ENCODE results near the gene FMR1NB.

FMR1NB gene, protein sequence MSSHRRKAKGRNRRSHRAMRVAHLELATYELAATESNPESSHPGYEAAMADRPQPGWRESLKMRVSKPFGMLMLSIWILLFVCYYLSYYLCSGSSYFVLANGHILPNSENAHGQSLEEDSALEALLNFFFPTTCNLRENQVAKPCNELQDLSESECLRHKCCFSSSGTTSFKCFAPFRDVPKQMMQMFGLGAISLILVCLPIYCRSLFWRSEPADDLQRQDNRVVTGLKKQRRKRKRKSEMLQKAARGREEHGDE

DNA sequence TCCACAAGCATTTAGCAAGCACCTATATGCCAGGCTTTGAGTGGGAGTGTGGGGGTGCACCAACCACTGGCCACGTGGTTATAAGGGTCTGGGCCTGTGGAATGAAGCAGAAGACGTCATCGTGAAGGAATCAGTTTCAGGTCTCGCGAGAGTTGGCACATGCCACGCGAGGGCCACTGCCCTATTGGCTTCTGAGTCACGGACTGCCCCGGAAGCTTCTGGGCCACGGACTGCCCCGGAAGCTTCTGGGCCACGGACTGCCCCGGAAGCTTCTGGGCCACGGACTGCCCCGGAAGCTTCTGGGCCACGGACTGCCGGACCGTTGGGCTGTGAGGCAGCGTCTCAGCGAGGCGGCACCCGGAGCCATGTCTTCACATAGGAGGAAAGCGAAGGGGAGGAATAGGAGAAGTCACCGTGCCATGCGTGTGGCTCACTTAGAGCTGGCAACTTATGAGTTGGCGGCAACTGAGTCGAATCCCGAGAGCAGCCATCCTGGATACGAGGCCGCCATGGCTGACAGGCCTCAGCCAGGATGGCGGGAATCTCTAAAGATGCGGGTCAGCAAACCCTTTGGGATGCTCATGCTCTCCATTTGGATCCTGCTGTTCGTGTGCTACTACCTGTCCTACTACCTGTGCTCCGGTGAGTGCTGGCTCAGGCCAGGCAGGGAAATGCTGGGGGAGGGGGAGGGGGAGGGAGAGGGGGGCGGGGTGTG lies at the start of gene FMR1NB:
FMR1NB (plus strand) TSS at position 300 of the 715 bp plus-strand sequence; CDS start at position 366, 66 bp downstream.
- FAIRE-seq: no peak

DNA sequence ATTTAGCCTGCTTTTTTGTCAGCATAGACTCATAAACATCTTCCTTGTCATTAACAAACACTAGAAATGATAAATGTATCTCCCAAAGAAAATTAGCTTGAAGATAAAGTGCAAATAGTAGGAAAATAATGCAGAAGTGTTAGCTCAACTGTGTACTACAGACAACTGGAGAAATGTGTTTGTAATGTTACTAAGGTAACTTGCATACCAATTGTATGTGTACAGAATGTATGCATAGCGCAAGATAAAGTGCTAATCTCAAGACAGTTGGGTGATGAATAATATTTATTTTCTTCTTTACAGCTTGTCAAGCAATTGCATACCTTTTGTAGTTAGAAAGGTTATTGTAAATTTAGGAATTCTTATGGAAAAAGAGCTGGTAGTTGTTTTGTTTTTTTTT lies 47.3 kb upstream of the FMR1NB start:
- FAIRE-seq: peak; percentile 17

DNA sequence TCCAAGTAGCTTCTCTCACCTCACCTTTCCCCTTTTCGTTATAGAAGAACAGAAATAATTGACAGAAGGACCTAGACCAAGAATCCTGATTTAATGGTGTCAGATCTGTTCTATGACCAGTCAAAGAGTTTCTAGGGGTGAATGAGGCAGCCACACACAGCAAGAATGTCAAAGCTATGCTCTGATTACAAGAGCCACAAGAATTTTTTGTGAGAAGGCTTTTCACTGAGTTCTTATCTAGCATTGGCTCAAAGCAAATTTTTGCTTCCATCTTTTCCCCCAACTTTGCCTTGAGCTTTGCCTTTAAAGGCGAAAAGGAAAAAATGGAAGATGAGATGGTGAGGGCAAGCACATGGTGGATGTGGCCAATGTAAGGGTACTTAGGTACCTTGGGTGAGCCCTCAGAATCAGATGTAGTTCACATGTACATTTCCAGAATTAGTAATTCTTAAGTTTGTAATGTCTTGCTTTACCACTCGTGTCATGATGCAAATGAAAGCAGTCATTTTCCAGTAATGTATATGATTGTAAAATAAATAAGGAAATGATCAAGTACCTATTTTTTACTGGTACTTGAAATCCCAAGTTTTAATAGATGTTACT lies 45.9 kb upstream of the FMR1NB start:
- no peak for FAIRE-seq

DNA sequence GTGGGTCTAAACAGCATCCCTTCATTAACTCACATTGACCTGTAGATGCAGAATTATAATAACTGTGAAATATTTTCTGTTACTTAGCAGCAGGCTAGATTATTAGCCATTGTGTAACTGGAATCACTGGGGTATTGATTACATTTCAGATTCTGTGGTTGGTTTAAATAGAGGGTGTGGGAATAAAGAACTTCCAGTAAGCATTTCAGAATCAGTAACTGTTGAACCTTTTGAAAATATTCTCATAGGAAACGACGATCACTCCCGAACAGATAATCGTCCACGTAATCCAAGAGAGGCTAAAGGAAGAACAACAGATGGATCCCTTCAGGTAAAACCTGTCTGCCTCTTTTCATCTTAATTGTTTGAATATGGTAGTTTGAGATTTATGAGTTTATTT lies 35.9 kb upstream of the FMR1NB start:
- no peak for FAIRE-seq

DNA sequence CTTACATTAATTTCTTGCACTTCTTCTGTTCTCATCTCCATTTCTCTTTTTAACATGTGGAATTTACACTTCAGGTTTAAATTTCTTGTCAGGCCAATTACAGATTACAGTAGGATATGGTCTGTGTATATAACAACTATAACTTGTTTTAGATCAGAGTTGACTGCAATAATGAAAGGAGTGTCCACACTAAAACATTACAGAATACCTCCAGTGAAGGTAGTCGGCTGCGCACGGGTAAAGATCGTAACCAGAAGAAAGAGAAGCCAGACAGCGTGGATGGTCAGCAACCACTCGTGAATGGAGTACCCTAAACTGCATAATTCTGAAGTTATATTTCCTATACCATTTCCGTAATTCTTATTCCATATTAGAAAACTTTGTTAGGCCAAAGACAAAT lies 32.6 kb upstream of the FMR1NB start:
- no peak for FAIRE-seq

DNA sequence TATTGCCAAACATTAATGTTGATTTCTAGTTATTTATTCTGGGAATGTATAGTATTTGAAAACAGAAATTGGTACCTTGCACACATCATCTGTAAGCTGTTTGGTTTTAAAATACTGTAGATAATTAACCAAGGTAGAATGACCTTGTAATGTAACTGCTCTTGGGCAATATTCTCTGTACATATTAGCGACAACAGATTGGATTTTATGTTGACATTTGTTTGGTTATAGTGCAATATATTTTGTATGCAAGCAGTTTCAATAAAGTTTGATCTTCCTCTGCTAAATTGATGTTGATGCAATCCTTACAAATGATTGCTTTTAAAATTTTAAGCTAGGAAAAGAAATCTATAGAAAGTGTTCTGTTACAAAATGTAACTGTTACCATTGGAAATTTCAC lies 30.8 kb upstream of the FMR1NB start:
- FAIRE-seq: peak; percentile 56

DNA sequence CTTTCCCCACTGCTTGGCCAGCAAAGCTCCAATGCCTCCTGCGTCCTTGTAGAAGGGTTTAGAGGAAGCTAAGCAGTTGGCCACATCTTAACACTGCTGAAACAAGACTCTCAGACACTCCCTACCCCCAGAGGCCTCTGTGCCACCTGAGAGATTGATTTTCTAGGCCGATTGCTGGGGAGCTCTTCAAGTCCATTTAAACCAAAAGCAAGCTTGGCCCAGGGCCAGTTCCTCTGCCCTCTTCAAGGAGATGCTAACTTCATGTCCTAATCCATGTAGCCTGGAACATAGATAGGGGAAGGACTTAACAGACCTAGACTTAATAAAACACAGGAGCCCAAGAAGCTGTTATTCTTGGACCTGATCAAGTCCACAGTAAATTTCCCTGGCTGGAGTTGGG lies 27.2 kb upstream of the FMR1NB start:
- FAIRE-seq: no peak

DNA sequence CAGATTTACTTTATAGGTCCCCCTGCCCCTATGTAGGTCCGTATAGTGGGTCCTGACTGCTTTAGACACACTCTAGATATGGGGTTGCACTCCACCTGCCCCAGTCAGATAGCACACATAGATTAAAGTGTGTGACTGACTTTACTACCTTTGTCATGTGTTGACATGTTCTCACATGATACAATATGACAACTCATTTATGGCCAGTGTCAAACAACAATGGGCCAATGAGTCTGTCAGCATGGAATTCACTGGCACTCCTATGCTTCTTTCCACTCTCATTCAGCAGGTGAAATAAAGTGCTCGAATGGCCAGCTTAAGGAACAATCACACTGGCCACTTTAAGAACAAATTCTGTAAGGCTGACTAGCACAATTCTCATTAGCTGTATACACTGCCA lies 23.8 kb upstream of the FMR1NB start:
- no peak for FAIRE-seq

DNA sequence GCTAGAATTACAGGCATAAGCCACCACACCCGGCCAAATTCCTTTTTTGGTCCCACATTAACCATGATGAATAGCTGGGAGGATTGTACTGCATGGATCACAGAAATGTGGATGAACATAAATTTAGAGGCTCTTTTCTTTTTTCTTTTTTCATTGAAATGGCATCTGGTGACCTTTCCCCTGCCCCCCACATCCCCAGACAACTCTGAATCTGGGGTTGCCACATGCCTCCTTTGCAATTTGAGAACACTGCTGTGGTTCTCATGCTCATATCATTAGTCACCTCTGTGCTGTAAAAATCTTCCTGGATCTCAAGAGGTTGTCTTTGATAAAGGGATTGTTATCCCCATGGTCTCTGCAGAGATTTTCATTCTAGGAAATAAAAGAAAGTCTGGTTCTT lies 22.8 kb upstream of the FMR1NB start:
- no peak for FAIRE-seq

DNA sequence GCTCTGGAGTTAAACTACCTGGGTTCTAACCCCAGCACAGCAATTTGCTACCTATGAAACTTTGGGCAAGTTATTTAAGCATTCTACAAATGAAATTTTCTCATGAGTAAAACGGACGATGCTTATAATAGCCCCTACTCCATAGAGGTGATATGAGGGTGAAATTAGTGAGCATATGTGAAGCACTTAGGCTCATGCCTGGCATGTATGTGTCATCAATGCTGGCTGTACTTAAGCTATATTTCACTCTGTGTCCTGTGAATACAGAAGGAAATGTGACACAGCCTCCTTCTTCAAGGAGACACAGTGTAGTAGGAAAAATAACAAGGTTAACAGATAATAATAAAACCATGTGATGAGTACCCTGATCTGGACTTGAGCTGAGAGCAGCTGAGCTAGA lies 20.4 kb upstream of the FMR1NB start:
- FAIRE-seq: no peak

DNA sequence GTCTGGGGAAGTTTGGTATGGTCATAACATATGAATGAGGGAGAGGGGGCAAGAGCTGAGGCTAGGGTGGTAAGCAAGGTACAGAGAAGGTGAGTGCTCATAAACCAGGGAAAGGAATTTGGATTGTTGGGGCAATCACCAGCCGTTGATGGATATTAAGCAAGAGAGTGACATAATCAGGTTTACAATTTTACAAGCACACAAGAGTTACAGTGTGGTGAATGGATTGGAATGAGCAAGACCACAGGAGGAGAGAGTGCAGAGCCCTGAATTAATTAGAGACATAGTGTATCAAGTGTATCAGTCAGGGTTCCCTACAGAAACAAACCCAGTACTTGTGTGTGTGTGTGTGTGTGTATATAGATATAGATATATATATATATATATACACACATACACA lies 18.7 kb upstream of the FMR1NB start:
- no peak for FAIRE-seq

DNA sequence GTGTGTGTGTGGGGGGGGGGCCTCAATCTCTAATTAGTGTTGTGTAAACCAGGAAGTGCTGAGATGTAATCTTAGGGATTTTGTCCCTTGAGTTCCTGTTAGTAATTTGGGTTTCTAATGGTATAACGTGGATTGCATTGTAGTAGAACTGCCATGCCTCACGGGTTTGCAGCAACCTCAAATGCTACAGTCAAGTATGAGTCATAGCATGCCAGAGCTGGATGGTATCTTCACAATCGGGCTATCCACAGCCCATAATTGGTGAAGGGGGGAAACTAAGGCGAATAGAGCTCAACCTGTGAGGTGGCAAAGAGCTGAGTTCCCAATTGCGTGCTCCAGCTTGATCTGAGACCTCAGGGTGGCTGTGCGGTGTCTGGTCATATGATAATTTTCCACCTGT lies 2.2 kb upstream of the FMR1NB start:
- FAIRE-seq: no peak

DNA sequence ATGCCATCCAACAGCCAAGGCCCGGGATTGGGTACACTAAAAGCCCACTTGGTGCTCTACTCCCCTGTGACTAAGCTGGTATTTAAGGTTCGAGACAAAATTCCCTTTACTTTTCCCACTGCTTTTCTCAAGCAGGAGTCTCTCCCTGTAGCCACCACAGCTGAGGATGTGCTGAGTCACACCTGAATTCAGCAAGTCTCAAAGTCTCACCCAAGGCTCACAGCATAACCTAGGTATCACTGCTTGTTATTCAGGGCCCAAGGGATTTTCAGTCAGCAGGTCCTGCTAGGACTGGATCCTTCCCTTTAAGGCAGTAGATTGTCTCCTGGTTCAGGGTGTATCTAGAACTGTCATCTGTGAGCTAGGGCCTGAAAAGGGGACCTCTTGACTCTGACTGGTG lies 39.2 kb downstream of the FMR1NB start:
- no peak for FAIRE-seq

DNA sequence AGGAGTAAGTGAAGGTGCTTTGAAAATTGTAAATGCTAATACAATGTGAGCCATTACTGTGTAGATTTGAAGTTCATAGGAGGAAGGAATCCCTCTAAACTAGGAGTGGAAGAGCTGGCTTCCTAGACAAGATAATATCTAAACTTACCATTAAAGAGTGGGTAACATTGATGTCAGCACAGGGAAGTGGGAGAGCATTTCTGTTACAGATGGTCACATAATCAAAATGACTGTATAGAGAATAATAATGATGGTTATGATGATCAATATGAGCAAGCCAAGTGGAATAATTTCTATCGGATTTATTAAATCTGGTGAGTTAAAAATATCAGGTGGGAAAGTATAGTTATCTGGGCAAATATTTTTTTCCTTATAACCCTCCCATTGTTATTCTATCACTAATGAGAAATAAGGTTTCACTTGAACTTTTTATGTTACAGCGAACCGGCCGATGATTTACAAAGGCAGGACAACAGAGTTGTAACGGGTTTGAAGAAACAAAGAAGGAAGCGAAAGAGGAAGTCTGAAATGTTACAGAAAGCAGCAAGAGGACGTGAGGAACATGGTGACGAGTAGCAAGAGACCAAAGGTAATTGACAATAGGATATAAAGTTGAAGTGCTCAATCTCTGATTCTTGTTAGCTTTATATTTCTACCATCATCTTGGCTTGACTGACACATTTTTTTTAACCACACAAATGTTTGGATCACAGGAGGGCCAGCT lies 43.5 kb downstream of the FMR1NB start:
- no peak for FAIRE-seq

DNA sequence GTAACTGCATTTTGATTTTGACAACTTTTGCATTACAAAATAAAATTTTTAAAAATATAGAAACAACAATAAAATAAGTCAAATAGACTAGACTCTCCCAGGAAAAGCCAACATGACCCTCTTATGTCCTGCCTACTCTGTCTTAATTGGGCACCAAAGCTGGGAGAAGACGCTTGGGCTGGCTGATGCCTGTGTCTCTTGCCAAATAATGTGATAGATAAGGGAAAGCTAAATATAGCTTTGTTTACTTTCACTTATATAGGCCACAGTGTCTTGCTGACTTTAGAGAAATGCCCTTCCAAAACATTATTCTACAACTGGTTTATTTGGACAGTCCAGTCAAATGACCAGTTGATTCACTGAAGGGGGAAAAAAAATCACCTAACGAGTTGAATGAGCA lies 54.2 kb downstream of the FMR1NB start:
- peak; percentile 96 for FAIRE-seq

DNA sequence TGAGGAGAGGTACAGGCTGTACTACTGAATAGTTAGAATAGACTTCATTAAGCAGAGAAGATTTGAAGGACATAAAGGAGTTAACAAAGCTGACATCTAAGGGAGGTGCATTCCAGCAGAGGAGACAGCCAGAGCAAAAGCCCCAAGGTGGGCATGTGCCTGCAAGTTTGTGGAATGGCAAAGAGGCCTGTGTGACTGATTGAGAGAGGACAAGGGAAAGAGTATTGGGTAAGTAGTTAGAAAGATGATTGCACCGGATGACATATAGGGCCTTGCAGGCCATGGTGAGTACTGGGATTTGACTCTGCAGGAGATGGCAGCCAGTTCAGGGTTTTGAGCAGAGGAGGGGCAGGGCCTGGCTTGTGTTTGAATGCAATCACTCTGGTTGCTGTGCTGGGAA lies 55.9 kb downstream of the FMR1NB start:
- FAIRE-seq: no peak

DNA sequence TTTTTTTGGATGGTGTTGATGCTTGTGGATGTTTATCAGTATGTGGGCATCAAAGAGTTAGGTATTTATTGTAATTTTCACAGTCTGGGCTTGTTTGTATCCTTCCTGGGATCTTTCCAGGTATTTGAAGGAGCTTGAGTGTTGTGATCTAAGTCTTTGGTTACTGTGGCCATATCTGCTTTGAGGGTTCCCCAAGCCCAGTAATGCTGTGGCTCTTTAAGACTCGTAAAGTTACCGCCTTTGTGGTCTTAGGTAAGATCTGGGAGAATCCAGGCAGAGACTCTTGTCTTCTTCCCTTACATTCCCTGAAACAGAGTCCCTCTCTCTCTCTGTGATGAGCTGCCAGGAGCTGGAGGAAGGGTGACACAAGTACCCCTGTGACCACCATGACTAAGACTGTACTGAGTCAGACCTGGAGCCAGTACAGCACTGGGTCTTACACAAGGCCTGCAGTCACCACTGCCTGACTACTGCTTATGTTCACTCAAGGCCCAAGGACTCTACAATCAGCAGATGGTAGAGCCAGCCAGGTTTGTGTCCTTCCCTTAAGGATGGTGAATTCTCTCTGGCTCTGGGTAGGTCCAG lies 62.2 kb downstream of the FMR1NB start:
- FAIRE-seq: no peak

DNA sequence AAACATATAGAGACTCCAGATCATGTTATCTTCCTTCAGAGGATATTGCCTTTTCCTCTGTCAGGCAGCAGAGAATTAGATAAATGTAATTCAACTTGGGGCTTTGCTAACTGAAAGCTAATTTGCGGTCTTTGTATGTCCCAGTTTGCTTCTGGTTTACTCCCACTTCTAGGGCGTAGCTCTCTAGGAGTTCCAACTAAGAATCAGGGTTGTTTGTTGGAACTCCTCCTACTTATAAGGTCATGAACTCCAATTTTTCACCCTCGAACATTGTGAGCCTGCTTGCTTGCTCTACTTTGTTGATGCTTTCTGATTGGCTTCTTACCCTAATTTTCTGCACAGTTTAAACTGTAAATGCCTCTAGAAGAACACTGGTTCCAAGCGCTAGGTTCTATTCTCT lies 66.1 kb downstream of the FMR1NB start:
- no peak for FAIRE-seq

DNA sequence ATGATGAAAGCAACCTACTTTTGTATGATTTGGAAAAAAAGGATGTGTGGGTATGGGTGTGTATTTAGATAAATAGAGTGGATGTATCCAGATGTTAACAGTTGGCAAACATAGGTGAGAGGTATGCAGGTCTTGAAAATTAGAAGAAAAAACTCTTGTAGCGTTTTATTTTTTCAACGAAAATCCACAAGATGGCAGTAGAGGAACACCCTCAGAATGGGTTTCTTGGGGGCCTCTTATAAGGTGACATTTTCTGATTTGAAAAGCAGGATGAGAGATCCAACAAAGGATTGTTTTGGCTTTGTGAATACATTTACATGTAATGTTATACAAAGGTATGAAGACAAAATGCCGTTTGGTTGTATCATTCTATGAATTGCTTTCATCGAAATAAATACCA lies 68.3 kb downstream of the FMR1NB start:
- FAIRE-seq: peak; percentile 92

DNA sequence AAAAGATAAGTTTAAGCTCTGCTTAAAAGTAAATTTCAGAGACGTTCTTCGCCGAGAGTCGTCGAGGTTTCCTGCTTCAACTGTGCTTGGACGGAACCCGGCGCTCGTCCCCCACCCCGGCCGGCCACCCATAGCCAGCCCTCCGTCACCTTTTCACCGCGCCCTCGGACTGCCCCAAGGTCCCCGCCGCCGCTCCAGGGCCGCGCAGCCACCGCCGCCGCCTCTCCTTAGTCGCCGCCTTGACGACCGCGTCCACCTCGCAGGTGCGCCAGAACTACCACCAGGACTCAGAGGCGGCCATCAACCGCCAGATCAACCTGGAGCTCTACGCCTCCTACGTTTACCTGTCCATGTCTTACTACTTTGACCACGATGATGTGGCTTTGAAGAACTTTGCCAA lies 70.8 kb downstream of the FMR1NB start:
- FAIRE-seq: no peak

DNA sequence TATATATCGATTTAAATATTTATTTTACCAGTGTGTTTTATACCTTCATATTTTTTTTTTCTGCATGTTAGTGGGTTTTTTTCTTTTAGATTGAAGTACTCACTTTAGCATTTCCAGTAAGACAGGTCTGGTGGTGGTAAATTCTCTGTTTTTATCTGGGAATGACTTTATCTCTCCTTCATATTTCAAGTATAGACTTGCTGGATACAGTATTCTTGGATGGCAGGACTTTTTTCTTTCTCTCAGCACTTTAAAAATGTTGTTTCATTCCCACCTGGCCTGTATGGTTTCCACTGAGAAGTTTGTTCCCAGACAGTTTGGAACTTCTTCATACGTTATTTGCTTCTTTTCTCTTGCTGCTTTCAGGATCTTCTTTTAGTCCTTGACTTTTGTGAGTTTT lies 86.1 kb downstream of the FMR1NB start:
- FAIRE-seq: no peak

DNA sequence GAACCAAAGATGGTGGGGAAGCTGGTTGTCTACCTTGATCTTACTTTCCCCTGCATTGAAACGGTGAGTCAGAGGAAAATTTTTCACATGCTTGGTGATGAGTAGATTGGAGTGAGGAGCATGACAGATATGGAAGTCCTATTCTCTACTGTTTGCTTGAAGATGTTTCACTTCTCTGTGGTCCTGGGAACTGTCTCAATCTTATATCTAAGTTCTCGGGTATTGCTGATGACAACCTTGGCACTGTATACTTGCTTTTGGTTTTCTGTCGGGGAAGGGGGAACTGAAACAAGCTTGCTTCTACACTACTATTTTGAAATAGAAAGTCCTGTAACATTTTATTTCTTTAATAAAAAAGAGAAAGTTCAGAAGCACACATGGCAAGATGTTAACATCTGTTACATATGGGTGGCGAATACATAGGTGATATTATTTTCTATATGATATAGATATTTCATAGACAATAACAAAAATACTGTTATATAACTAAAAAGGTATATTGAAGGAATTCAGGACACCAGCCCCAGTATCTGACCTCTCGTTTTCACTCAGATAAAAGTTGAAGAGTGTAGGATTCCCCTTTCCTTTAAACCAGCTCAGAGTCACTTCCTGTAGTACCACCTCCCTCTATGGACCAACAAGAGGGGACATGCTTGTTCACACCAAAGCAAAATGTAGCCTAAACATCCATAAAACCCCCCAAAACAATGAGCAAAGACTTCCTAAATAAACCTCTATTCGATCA lies 88.8 kb downstream of the FMR1NB start:
- no peak for FAIRE-seq

DNA sequence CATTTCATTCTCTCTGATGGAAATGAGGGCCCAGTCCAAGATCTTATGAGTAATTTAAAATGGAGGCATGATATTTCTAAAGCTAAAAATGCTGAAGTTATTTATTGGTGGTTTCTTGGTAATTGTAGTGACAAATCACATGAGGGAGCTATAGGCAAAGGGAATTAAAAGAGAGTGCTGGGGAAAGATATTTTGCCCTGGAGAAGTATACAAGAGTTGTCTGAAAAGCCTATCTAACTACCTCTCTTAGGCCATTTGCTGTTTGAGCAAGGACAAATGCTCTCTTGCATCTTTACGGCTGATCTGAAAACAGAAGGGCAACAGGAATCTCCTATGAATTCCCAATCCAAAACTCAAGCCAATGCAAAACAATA lies 89.4 kb downstream of the FMR1NB start:
- no peak for FAIRE-seq
